Liver (tissue), 9 donors: ENCODE measurements around the gene ZBTB47. TPM values are rescaled to one million over a fixed set of nuclear protein-coding genes. Genes with fewer than 3 reads are reported as not detected.

Source experiments
- DNase-seq: peaks from one replicate; pipeline ENCODE4 v3.0.0-alpha.2; 2017; ENCODE audit warnings: low spot score
- H3K27ac ChIP-seq, 2 donors: one replicate each; pipeline ENCODE4 v1.7.0; 2013; ENCODE audit warnings: inconsistent platforms in 2 of 2, low read length in 2 of 2, control low read depth in 1 of 2, low read depth in 1 of 2, mild to moderate bottlenecking in 1 of 2
- H3K27me3 ChIP-seq, 4 donors: one replicate each; pipeline versions ENCODE4 v1.6.1 to v1.7.0; 2013; ENCODE audit warnings: low read length in 3 of 4, inconsistent platforms in 1 of 4, mild to moderate bottlenecking in 1 of 4, moderate library complexity in 1 of 4; ENCODE audit not compliant: control insufficient read depth in 4 of 4, insufficient read depth in 4 of 4
- H3K36me3 ChIP-seq, 4 donors: one replicate each; pipeline versions ENCODE4 v1.6.1 to v1.7.0; 2013; ENCODE audit warnings: low read length in 3 of 4, mild to moderate bottlenecking in 3 of 4, low read depth in 1 of 4, moderate library complexity in 1 of 4; ENCODE audit not compliant: control insufficient read depth in 4 of 4, insufficient read depth in 3 of 4
- H3K4me1 ChIP-seq, 4 donors: one replicate each; pipeline versions ENCODE4 v1.6.1 to v1.7.0; 2013; ENCODE audit warnings: low read length in 3 of 4, mild to moderate bottlenecking in 3 of 4, moderate library complexity in 1 of 4; ENCODE audit not compliant: control insufficient read depth in 4 of 4, insufficient read depth in 4 of 4
- H3K4me3 ChIP-seq, 3 donors: one replicate each; pipeline versions ENCODE4 v1.6.1 to v1.7.0; 2013; ENCODE audit warnings: low read length in 3 of 3, control low read depth in 1 of 3, low read depth in 1 of 3, mild to moderate bottlenecking in 1 of 3
- H3K9ac ChIP-seq, 2 donors: one replicate each; pipeline ENCODE4 v1.7.0; 2013; ENCODE audit warnings: low read length in 2 of 2, mild to moderate bottlenecking in 2 of 2, moderate library complexity in 2 of 2, control low read depth in 1 of 2, low read depth in 1 of 2
- H3K9me3 ChIP-seq, 4 donors: one replicate each; pipeline versions ENCODE4 v1.6.1 to v1.7.0; 2013; ENCODE audit warnings: low read length in 3 of 4; ENCODE audit not compliant: control insufficient read depth in 4 of 4
- CTCF ChIP-seq: fragments of 150-350 bp; IDR thresholded peaks from 2 replicates; pipeline ENCODE4 v1.5.1; 2017; ENCODE audit warnings: improper control_type of control experiment, low read depth, low read length; ENCODE audit not compliant: missing input control
- EGR1 ChIP-seq, 2 donors: IDR thresholded peaks; 2 replicates each; pipeline ENCODE4 v1.6.1; 2016 to 2018; ENCODE audit warnings: antibody characterized with exemption in 2 of 2, low read depth in 2 of 2
- FOXA1 ChIP-seq: IDR thresholded peaks from 2 replicates; pipeline ENCODE4 v1.6.1; 2016; ENCODE audit warnings: antibody characterized with exemption
- FOXA2 ChIP-seq: IDR thresholded peaks from 2 replicates; pipeline ENCODE4 v1.6.1; 2016; ENCODE audit warnings: antibody characterized with exemption
- GABPA ChIP-seq, 2 donors: IDR thresholded peaks in 1 of 2; conservative IDR thresholded peaks in 1 of 2; 2 replicates each; pipeline ENCODE4 v1.6.1; 2016; ENCODE audit warnings: antibody characterized with exemption in 2 of 2, mild to moderate bottlenecking in 1 of 2, moderate library complexity in 1 of 2
- HNF4A ChIP-seq, 2 donors: conservative IDR thresholded peaks; 2 replicates each; pipeline ENCODE4 v1.6.1; 2016; ENCODE audit warnings: antibody characterized with exemption in 2 of 2, mild to moderate bottlenecking in 2 of 2
- HNF4G ChIP-seq: IDR thresholded peaks from 2 replicates; pipeline ENCODE4 v1.6.1; 2016; ENCODE audit warnings: antibody characterized with exemption
- JUND ChIP-seq, 2 donors: IDR thresholded peaks; 2 replicates each; pipeline ENCODE4 v1.6.1; 2016; ENCODE audit warnings: antibody characterized with exemption in 2 of 2
- NR2F2 ChIP-seq: IDR thresholded peaks from 2 replicates; pipeline ENCODE4 v1.6.1; 2016; ENCODE audit warnings: antibody characterized with exemption
- REST ChIP-seq: IDR thresholded peaks from 2 replicates; pipeline ENCODE4 v1.6.1; 2016; ENCODE audit warnings: antibody characterized with exemption, mild to moderate bottlenecking
- RXRA ChIP-seq, 2 donors: IDR thresholded peaks; 2 replicates each; pipeline ENCODE4 v1.6.1; 2017 to 2018; ENCODE audit warnings: antibody characterized with exemption in 2 of 2, mild to moderate bottlenecking in 1 of 2
- SP1 ChIP-seq: IDR thresholded peaks from 2 replicates; pipeline ENCODE4 v1.6.1; 2018; ENCODE audit warnings: antibody characterized with exemption, mild to moderate bottlenecking
- TAF1 ChIP-seq: conservative IDR thresholded peaks from 2 replicates; pipeline ENCODE4 v1.6.1; 2016; ENCODE audit warnings: antibody characterized with exemption, mild to moderate bottlenecking
- YY1 ChIP-seq: IDR thresholded peaks from 2 replicates; pipeline ENCODE4 v1.6.1; 2016; ENCODE audit warnings: antibody characterized with exemption, mild to moderate bottlenecking
- ZBTB33 ChIP-seq: IDR thresholded peaks from 2 replicates; pipeline ENCODE4 v1.6.1; 2016; ENCODE audit warnings: antibody characterized with exemption
- WGBS: extraction: QIAGEN DNeasy Blood & Tissue Kit; methylation state at CpG from one replicate; pipeline ENCODE4 v1.1.7; 2013; 5-methylcytosine and 5-hydroxymethylcytosine counted together
- polyA plus RNA-seq, 2 donors: library from polyadenylated mRNA; stranded (reverse) in 1 of 2; unstranded in 1 of 2; fragments of 200-250 nt in 1 of 2; fragments of >200 nt in 1 of 2; fragmentation: Nextera tagmentation in 1 of 2; extraction: Ambion mirVana in 1 of 2; gene quantifications; one replicate each; pipeline versions ENCODE4 v1.2.1 to v1.2.3, GENCODE V29; 2013 to 2015
- total RNA-seq, 2 donors: library from RNA; depleted of rRNA; stranded (reverse); fragments of >200 nt; gene quantifications; one replicate each; pipeline ENCODE4 v1.2.3, GENCODE V29; 2014
- TF ChIP-seq, protein P1 (sequence below): IDR thresholded peaks from 2 replicates; pipeline ENCODE4 v1.6.1; 2016; ENCODE audit warnings: antibody characterized with exemption
- TF ChIP-seq, protein P2 (sequence below): IDR thresholded peaks from 2 replicates; pipeline ENCODE4 v1.6.1; 2016; ENCODE audit warnings: antibody characterized with exemption
- donor health status: healthy.
- donor health status: healthy.
- donor health status: healthy.
- donor health status: healthy.
- donor health status: healthy.

Gene ZBTB47
- total and polyA plus RNA-seq, 4 donors: 0.42 to 7.4 (median 4.2) TPM

- no peak for TF ChIP-seq REST
- TF ChIP-seq FOXA1: no peak
Measured at GRCh38 chr3:42697289-42698051, 44.0 kb downstream of the ZBTB47 start (continued).

DNA sequence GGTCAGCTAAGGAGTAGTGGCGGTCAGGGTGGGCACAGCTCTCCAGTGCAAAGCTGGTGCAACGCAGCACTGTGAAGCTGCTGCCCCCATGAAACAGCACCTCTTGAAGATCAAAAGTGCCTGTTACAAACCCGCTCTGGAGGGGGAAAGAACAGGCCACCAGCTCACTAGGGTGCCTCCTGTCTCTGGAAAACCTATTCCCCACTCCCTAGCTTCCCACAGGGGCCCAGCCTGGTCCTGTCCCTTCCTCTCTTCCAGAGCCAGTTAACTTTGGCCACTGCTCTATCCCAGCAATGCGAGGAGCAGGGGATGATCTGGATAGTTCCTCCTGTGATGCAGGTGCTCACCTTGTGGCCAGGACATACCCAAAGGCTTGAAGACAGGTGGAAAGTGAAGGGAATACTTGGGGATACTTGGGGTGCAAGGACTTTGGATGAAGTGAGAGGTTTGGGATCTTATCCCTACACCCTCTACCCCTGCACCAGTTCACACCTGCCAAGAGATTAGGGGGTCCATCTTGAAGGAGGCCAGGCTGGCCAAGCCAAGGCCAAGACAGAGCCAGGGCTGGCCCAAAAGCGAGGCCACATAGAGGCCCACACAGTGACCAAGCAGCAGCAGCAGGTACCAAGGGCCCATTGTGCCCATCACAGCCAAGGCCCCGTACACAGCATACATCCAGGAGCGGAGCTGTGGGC is 44.9 kb downstream of the ZBTB47 start:
- WGBS: 89% methylated on average over 7 of the region's 7 CpGs

More for the DNA sequence above, 44.9 kb downstream of the ZBTB47 start:
- no peaks in the 10 kb centered on the region for H3K4me1 ChIP-seq
- H3K27me3 ChIP-seq: no peaks in the 10 kb centered on the region
- no peak overlapping the region for H3K9ac ChIP-seq
- no peaks in the 10 kb centered on the region for H3K9me3 ChIP-seq
- H3K36me3 ChIP-seq: no peaks in the 10 kb centered on the region
- H3K27ac ChIP-seq: no peak overlapping the region
- TF ChIP-seq HNF4A (conservative IDR thresholded peaks at IDR 0.05): no peak
- TF ChIP-seq EGR1 (IDR thresholded peaks at IDR 0.05; ENCODE audit: low read depth in 2 of 2): no peak
- no peak for TF ChIP-seq ZBTB33
- TF ChIP-seq JUND (IDR thresholded peaks at IDR 0.05): no peak
- TF ChIP-seq YY1: no peak
- TF ChIP-seq SP1: no peak
- TF ChIP-seq, protein P1, sequence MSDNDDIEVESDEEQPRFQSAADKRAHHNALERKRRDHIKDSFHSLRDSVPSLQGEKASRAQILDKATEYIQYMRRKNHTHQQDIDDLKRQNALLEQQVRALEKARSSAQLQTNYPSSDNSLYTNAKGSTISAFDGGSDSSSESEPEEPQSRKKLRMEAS: no peak
- no peak for TF ChIP-seq FOXA2
- TF ChIP-seq TAF1: no peak
- no peak for TF ChIP-seq CTCF
- no peak for TF ChIP-seq GABPA (IDR thresholded peaks at IDR 0.05 in 1 of 2, conservative IDR thresholded peaks at IDR 0.05 in 1 of 2)
- no peak for TF ChIP-seq REST
- no peak for TF ChIP-seq FOXA1
- TF ChIP-seq HNF4G: no peak
- no peak for TF ChIP-seq NR2F2
- TF ChIP-seq, protein P2, sequence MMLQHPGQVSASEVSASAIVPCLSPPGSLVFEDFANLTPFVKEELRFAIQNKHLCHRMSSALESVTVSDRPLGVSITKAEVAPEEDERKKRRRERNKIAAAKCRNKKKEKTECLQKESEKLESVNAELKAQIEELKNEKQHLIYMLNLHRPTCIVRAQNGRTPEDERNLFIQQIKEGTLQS: no peak
- no peak for TF ChIP-seq RXRA (IDR thresholded peaks at IDR 0.05)
- H3K4me3 ChIP-seq: no peak overlapping the region
- DNase-seq: no peak
